ENCODE measurements around the gene MEGF11. TPM values are rescaled to one million over a fixed set of nuclear protein-coding genes. Genes with fewer than 3 reads are reported as not detected.

MEGF11 gene
- total RNA-seq, 1 donor from 2014 or later = 0.06 TPM

DNA sequence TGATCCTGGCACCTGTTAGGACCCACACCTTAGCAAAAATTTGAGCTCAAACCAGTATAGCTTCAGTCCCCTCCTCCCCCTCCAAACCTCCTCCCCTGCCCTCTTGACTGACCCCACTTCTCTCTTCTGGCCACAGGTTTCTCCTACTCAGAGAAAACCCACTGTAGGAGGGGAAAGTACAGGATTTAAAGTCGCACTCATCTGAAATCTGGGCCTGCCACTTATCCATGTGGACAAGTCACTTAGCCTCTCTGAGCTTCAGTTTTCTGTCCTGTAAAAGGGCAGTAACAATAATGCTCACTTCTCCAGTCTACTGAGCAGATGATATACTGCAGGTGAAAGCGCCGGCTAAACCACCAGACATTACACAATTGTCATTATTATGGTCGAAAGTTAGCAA is 142.7 kb downstream of the MEGF11 start:
- peaks cover 33% of the 10 kb centered on the region for H3K4me1 Mint-ChIP-seq
- no peak overlapping the region for H3K27ac ChIP-seq
- H3K36me3 Mint-ChIP-seq = no peaks in the 10 kb centered on the region
- H3K27me3 ChIP-seq = peaks cover 3% of the 10 kb centered on the region
- no peak for TF ChIP-seq EZH2 (IDR thresholded peaks at IDR 0.05)
- TF ChIP-seq, protein P1, sequence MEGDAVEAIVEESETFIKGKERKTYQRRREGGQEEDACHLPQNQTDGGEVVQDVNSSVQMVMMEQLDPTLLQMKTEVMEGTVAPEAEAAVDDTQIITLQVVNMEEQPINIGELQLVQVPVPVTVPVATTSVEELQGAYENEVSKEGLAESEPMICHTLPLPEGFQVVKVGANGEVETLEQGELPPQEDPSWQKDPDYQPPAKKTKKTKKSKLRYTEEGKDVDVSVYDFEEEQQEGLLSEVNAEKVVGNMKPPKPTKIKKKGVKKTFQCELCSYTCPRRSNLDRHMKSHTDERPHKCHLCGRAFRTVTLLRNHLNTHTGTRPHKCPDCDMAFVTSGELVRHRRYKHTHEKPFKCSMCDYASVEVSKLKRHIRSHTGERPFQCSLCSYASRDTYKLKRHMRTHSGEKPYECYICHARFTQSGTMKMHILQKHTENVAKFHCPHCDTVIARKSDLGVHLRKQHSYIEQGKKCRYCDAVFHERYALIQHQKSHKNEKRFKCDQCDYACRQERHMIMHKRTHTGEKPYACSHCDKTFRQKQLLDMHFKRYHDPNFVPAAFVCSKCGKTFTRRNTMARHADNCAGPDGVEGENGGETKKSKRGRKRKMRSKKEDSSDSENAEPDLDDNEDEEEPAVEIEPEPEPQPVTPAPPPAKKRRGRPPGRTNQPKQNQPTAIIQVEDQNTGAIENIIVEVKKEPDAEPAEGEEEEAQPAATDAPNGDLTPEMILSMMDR (IDR thresholded peaks at IDR 0.05) = no peak
- TF ChIP-seq EZH2phosphoT487 (IDR thresholded peaks at IDR 0.05) = no peak
- H2AFZ ChIP-seq (replicated peaks) = no peak overlapping the region
- peaks cover 45% of the 10 kb centered on the region for H3K4me1 ChIP-seq
- peaks cover 20% of the 10 kb centered on the region for H3F3A ChIP-seq (ENCODE audit: low read depth)
- H3K4me3 ChIP-seq = no peak overlapping the region
- H3K4me2 ChIP-seq = no peak overlapping the region
- no peak overlapping the region for H3K27ac Mint-ChIP-seq
- peaks cover 8% of the 10 kb centered on the region for H4K20me1 ChIP-seq (ENCODE audit: low read depth)
- H3K9ac ChIP-seq = no peak overlapping the region
- no peaks in the 10 kb centered on the region for H3K79me2 ChIP-seq (ENCODE audit: low read depth)
- no peaks in the 10 kb centered on the region for H3K9me3 ChIP-seq (ENCODE audit: low read depth)
- H3K36me3 ChIP-seq = no peaks in the 10 kb centered on the region
- no peak for DNase-seq (ENCODE audit: low spot score)
- peaks cover 10% of the 10 kb centered on the region for H3K27me3 Mint-ChIP-seq (ENCODE audit: insufficient read depth, low read depth)
- H3K9me3 Mint-ChIP-seq = no peaks in the 10 kb centered on the region
- no peak overlapping the region for H3K4me3 Mint-ChIP-seq

DNA sequence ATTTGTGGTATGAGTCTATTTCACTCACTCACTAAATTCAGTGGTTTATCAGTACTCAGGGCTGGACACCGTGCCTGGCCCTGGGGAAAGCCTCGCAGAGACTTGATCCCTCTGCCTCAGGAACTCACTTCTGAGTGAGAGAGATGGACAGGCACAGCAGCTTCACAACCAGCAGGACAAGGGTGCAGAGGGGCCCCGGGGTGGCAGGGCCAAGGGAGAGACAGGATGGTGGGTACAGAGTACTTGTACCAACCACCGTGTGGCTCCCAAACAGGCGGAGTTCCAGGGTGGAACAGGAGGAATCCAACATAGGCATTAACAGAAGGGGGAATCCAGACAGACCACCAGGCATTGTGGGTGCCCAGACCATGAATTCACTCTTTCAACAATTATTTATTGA is 143.7 kb downstream of the MEGF11 start:
- Histone ChIP-seq H3K9me3 (ENCODE audit: low read depth) (no peaks in the 10 kb centered on the region), H3F3A (ENCODE audit: low read depth) (peaks cover 30% of the 10 kb centered on the region), H3K36me3 (no peaks in the 10 kb centered on the region), H3K4me1 (peaks cover 51% of the 10 kb centered on the region), H4K20me1 (ENCODE audit: low read depth) (peaks cover 17% of the 10 kb centered on the region), H3K27ac (no peak overlapping the region), H2AFZ (replicated peaks) (no peak overlapping the region), H3K4me3 (no peak overlapping the region), H3K9ac (no peak overlapping the region), H3K4me2 (no peak overlapping the region), H3K79me2 (ENCODE audit: low read depth) (no peaks in the 10 kb centered on the region), H3K27me3 (peaks cover 3% of the 10 kb centered on the region)
- TF ChIP-seq, protein P1 (IDR thresholded peaks at IDR 0.05) = no peak
- TF ChIP-seq EZH2phosphoT487 (IDR thresholded peaks at IDR 0.05) (no peak), EZH2 (IDR thresholded peaks at IDR 0.05) (no peak)
- Mint-ChIP-seq H3K27ac (no peak overlapping the region), H3K9me3 (no peaks in the 10 kb centered on the region), H3K4me3 (no peak overlapping the region), H3K27me3 (ENCODE audit: insufficient read depth, low read depth) (peaks cover 10% of the 10 kb centered on the region), H3K4me1 (peaks cover 41% of the 10 kb centered on the region), H3K36me3 (no peaks in the 10 kb centered on the region)
- no peak for DNase-seq (ENCODE audit: low spot score)

DNA sequence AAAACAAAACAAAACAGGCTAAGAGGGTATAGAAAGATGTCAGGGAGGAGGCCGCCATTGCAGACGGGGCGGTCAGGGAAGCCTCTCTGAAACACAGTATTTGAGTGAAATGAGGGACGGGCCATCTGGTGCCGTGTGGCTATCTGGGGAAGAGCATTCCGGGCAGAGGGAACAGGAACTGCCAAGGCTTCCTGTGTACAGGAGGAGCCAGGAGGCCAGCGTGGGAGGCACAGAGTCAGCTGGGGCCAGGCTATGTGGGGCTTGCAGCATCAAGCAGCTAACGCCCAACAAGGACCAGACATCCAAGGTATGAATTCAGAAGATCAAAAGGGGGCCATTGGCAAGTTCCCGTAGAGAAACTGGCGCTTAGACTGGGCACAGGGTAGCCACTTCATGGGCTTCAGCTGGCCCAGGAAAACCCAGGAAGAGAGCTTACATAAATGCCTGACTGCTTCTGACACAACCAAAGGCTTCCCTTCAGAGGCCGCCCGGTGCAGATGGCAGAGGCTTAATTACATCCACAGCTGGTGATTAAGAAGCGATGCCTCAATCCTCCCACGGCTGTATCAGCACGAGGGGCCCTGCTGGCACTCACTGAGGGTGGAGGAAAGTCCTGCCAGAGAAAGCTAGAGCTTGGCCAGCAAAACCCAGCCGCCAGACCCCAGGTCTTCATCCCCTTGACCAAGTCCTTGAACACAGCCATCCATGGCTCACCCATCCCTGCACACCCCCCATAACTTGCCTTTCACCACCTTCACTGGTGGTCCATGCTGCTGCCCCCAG is 144.9 kb downstream of the MEGF11 start:
- H3K36me3 Mint-ChIP-seq = no peaks in the 10 kb centered on the region
- peak overlapping the region; percentile 32 for H3K4me2 ChIP-seq

DNA sequence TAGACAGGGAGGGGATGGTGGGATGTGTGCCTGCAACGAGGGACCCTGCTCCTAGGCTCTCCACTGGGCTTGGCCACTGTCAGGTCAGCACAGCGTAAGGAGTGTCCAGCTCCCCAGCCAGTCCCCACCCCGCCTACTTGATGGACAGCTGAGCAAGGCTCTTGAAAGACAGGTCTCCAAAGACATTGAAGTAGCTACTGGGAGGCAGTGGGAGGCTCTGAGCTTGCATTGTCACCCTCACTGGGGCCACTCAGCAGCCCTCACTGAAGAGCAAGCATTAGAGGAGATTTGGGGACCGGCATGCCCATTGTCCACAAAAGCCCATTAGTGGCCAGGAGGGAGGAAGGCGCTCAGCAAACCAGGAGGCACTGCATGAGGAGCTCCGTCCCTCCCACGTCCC is 146.5 kb downstream of the MEGF11 start:
- Histone ChIP-seq H3K9ac (no peak overlapping the region), H3K9me3 (ENCODE audit: low read depth) (no peaks in the 10 kb centered on the region), H4K20me1 (ENCODE audit: low read depth) (peaks cover 24% of the 10 kb centered on the region), H3K79me2 (ENCODE audit: low read depth) (no peaks in the 10 kb centered on the region), H3K36me3 (no peaks in the 10 kb centered on the region), H3K4me3 (no peak overlapping the region), H3K27ac (no peak overlapping the region), H3K4me1 (peaks cover 53% of the 10 kb centered on the region), H3F3A (ENCODE audit: low read depth) (peaks cover 28% of the 10 kb centered on the region), H3K27me3 (peaks cover 18% of the 10 kb centered on the region), H3K4me2 (peak overlapping the region; percentile 61), H2AFZ (replicated peaks) (no peak overlapping the region)
- peak; percentile 57 for DNase-seq (ENCODE audit: low spot score)
- H3K27ac Mint-ChIP-seq = peak overlapping the region; percentile 16
- peaks cover 9% of the 10 kb centered on the region for H3K27me3 Mint-ChIP-seq (ENCODE audit: insufficient read depth, low read depth)
- TF ChIP-seq EZH2phosphoT487 (IDR thresholded peaks at IDR 0.05) (no peak), EZH2 (IDR thresholded peaks at IDR 0.05) (no peak)
- TF ChIP-seq, protein P1 (IDR thresholded peaks at IDR 0.05) = no peak
- H3K4me3 Mint-ChIP-seq = no peak overlapping the region
- peaks cover 48% of the 10 kb centered on the region for H3K4me1 Mint-ChIP-seq
- H3K36me3 Mint-ChIP-seq = no peaks in the 10 kb centered on the region
- H3K9me3 Mint-ChIP-seq = no peaks in the 10 kb centered on the region

More for the DNA sequence above, 144.9 kb downstream of the MEGF11 start:
- no peak for TF ChIP-seq EZH2 (IDR thresholded peaks at IDR 0.05)
- Histone ChIP-seq H3K27me3 (peaks cover 14% of the 10 kb centered on the region), H3K27ac (no peak overlapping the region), H3K4me1 (peaks cover 59% of the 10 kb centered on the region), H3K4me3 (no peak overlapping the region), H2AFZ (replicated peaks) (no peak overlapping the region), H3K79me2 (ENCODE audit: low read depth) (no peaks in the 10 kb centered on the region), H3K36me3 (no peaks in the 10 kb centered on the region), H3K9me3 (ENCODE audit: low read depth) (no peaks in the 10 kb centered on the region), H3F3A (ENCODE audit: low read depth) (peaks cover 35% of the 10 kb centered on the region), H4K20me1 (ENCODE audit: low read depth) (peaks cover 24% of the 10 kb centered on the region), H3K9ac (no peak overlapping the region)
- Mint-ChIP-seq H3K4me3 (no peak overlapping the region), H3K27me3 (ENCODE audit: insufficient read depth, low read depth) (peaks cover 10% of the 10 kb centered on the region), H3K27ac (peak overlapping the region; percentile 18), H3K9me3 (no peaks in the 10 kb centered on the region), H3K4me1 (peaks cover 45% of the 10 kb centered on the region)
- DNase-seq (ENCODE audit: low spot score) = no peak

All from neural progenitor cell (in vitro differentiated cells).